Panc1 (cell line): Measurements from ENCODE around the gene CHRM2. TPM values are rescaled to one million over a fixed set of nuclear protein-coding genes. Genes with fewer than 3 reads are reported as not detected.

ENCODE experiments used
- ATAC-seq: fragments of 200-7000 bp; cut with Tn5 transposase; 2 replicates; pipeline ENCODE4 v1.9.1; 2020; ENCODE audit warnings: mild to moderate bottlenecking, moderate library complexity
- BruUV-seq: library from RNA; stranded (reverse); fragments of 400-500 nt; replicated peaks from 2 replicates; lab custom pipeline; 2021; lab: Mats Ljungman, UMichigan
- CTCF ChIA-PET: fragments of 300-600 bp; sonication (Branson Sonifier 250); formaldehyde crosslinking; loops from one replicate; lab custom pipeline; 2022; ENCODE audit warnings: antibody characterized with exemption; lab: Charles Lee
- POLR2A ChIA-PET: fragments of 300-600 bp; sonication (Branson Sonifier 250); formaldehyde crosslinking; loops from one replicate; lab custom pipeline; 2022; ENCODE audit warnings: antibody characterized with exemption; lab: Charles Lee
- DNase-seq: peaks from one replicate; pipeline ENCODE4 v3.0.0-alpha.2; 2010; ENCODE audit warnings: low read depth, low spot score
- H3K27ac ChIP-seq: 2 replicates; pipeline ENCODE4 v1.5.1; 2011; ENCODE audit warnings: mild to moderate bottlenecking, low read length, inconsistent platforms
- H3K27me3 ChIP-seq: fragments of 200-500 bp; sonication (Bioruptor generic); 2 replicates; pipeline ENCODE4 v1.6.0; 2014; ENCODE audit warnings: low read length, inconsistent platforms; ENCODE audit not compliant: control insufficient read depth, insufficient read depth
- H3K36me3 ChIP-seq: fragments of 200-500 bp; sonication (Bioruptor generic); 2 replicates; pipeline ENCODE4 v1.5.1; 2014; ENCODE audit warnings: inconsistent platforms, mild to moderate bottlenecking, low read length, moderate library complexity; ENCODE audit not compliant: control insufficient read depth, insufficient read depth
- H3K4me1 ChIP-seq: 2 replicates; pipeline ENCODE4 v1.5.1; 2011; ENCODE audit warnings: inconsistent platforms, mild to moderate bottlenecking, low read length, moderate library complexity; ENCODE audit not compliant: control insufficient read depth, insufficient read depth
- H3K4me3 ChIP-seq, 2 experiments: 2 replicates each; pipeline ENCODE4 v1.5.1; 2011 to 2012; ENCODE audit warnings: low read depth in 2 of 2, low read length in 2 of 2, mild to moderate bottlenecking in 2 of 2, inconsistent platforms in 1 of 2, moderate library complexity in 1 of 2
- H3K9me3 ChIP-seq: fragments of 200-500 bp; sonication (Bioruptor generic); 2 replicates; pipeline ENCODE4 v1.5.1; 2014; ENCODE audit warnings: low read depth, mild to moderate bottlenecking, inconsistent platforms, low read length, moderate library complexity; ENCODE audit not compliant: control insufficient read depth, insufficient read depth
- POLR2AphosphoS5 ChIP-seq: IDR thresholded peaks from 2 replicates; pipeline ENCODE4 v1.6.1; 2012; ENCODE audit warnings: mild to moderate bottlenecking, low read depth, low read length, moderate library complexity
- SIN3A ChIP-seq: IDR thresholded peaks from 2 replicates; pipeline ENCODE4 v1.6.1; 2012; ENCODE audit warnings: low read depth, mild to moderate bottlenecking, low read length, moderate library complexity, borderline replicate concordance; ENCODE audit not compliant: insufficient read depth
- TCF7L2 ChIP-seq: IDR thresholded peaks from 2 replicates; pipeline ENCODE4 v1.6.1; 2011; ENCODE audit warnings: mild to moderate bottlenecking, low read depth, low read length, inconsistent platforms
- in situ Hi-C: cut with HindIII; loops from 2 replicates; pipeline ENCODE4 v1.10.0; 2016; ENCODE audit warnings: low sequenced_read_pairs, low pct_unique_long_range_greater_than_20kb
- intact Hi-C: fragments of 100-400 bp; cut with micrococcal nuclease; formaldehyde crosslinking; loops from one replicate; pipeline ENCODE4 v1.10.0; 2022; ENCODE audit not compliant: unreplicated experiment
- total RNA-seq: library from RNA; stranded (reverse); gene quantifications from one replicate; pipeline ENCODE4 v1.2.1, GENCODE V29; 2021; ENCODE audit not compliant: unreplicated experiment
- TF ChIP-seq, protein P1 (sequence below): fragments of 450-650 bp; IDR thresholded peaks from 2 replicates; pipeline ENCODE4 v1.5.1; 2017; ENCODE audit warnings: mild to moderate bottlenecking
- TF ChIP-seq, protein P2 (sequence below), 2 experiments: IDR thresholded peaks; 2 replicates each; pipeline ENCODE4 v1.6.1; 2011 to 2012; ENCODE audit warnings: low read depth in 2 of 2, control low read depth in 1 of 2, low read length in 1 of 2, mild to moderate bottlenecking in 1 of 2, moderate library complexity in 1 of 2; ENCODE audit not compliant: insufficient read depth in 1 of 2

The CHRM2 gene
- total RNA-seq, 1 experiment from 2014 or later = not detected

DNA sequence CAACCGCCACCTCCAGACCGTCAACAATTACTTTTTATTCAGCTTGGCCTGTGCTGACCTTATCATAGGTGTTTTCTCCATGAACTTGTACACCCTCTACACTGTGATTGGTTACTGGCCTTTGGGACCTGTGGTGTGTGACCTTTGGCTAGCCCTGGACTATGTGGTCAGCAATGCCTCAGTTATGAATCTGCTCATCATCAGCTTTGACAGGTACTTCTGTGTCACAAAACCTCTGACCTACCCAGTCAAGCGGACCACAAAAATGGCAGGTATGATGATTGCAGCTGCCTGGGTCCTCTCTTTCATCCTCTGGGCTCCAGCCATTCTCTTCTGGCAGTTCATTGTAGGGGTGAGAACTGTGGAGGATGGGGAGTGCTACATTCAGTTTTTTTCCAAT, 146.6 kb downstream of the CHRM2 start:
- H3K36me3 ChIP-seq = no peaks in the 10 kb centered on the region; the same call in 1 of the 2 replicates
- DNase-seq = no peak
- in situ Hi-C loops = no loop called here
- H3K27me3 ChIP-seq = no peaks in the 10 kb centered on the region
- TF ChIP-seq POLR2AphosphoS5 (no peak), SIN3A (no peak), TCF7L2 (no peak)
- TF ChIP-seq, protein P1, sequence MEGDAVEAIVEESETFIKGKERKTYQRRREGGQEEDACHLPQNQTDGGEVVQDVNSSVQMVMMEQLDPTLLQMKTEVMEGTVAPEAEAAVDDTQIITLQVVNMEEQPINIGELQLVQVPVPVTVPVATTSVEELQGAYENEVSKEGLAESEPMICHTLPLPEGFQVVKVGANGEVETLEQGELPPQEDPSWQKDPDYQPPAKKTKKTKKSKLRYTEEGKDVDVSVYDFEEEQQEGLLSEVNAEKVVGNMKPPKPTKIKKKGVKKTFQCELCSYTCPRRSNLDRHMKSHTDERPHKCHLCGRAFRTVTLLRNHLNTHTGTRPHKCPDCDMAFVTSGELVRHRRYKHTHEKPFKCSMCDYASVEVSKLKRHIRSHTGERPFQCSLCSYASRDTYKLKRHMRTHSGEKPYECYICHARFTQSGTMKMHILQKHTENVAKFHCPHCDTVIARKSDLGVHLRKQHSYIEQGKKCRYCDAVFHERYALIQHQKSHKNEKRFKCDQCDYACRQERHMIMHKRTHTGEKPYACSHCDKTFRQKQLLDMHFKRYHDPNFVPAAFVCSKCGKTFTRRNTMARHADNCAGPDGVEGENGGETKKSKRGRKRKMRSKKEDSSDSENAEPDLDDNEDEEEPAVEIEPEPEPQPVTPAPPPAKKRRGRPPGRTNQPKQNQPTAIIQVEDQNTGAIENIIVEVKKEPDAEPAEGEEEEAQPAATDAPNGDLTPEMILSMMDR = no peak
- TF ChIP-seq, protein P2, sequence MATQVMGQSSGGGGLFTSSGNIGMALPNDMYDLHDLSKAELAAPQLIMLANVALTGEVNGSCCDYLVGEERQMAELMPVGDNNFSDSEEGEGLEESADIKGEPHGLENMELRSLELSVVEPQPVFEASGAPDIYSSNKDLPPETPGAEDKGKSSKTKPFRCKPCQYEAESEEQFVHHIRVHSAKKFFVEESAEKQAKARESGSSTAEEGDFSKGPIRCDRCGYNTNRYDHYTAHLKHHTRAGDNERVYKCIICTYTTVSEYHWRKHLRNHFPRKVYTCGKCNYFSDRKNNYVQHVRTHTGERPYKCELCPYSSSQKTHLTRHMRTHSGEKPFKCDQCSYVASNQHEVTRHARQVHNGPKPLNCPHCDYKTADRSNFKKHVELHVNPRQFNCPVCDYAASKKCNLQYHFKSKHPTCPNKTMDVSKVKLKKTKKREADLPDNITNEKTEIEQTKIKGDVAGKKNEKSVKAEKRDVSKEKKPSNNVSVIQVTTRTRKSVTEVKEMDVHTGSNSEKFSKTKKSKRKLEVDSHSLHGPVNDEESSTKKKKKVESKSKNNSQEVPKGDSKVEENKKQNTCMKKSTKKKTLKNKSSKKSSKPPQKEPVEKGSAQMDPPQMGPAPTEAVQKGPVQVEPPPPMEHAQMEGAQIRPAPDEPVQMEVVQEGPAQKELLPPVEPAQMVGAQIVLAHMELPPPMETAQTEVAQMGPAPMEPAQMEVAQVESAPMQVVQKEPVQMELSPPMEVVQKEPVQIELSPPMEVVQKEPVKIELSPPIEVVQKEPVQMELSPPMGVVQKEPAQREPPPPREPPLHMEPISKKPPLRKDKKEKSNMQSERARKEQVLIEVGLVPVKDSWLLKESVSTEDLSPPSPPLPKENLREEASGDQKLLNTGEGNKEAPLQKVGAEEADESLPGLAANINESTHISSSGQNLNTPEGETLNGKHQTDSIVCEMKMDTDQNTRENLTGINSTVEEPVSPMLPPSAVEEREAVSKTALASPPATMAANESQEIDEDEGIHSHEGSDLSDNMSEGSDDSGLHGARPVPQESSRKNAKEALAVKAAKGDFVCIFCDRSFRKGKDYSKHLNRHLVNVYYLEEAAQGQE (IDR thresholded peaks at IDR 0.05; ENCODE audit: insufficient read depth in 1 of 2, low read depth in 2 of 2, low read length in 1 of 2) = no peak
- ATAC-seq = no peak
- no peak overlapping the region for H3K27ac ChIP-seq
- H3K9me3 ChIP-seq = peaks cover 3% of the 10 kb centered on the region; the same call in 1 of the 2 replicates
- ChIA-PET CTCF (no interaction called here), POLR2A (no interaction called here)
- H3K4me1 ChIP-seq = no peaks in the 10 kb centered on the region
- BruUV-seq = no TSS peak
- intact Hi-C loops = no loop called here
- no peak overlapping the region for H3K4me3 ChIP-seq

DNA sequence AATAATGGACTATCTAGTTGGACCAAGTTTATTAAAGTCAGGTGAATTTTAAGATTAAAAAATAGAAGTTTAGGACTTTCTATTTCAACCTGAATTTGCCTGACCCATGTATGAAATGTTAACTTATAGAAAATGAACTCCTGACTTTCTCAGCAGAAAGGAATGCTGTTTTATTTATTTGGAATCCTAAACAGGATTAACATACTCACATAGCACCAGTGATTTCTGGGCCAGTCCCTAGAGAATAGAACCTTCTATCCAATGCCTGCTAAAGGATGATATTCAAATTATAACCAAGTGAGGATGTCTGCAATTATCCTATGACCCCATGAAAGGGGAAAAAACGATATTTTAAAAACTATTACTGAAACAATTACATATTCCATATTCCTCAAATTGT, 148.8 kb downstream of the CHRM2 start:
- ChIA-PET CTCF (no interaction called here), POLR2A (no interaction called here)
- Histone ChIP-seq H3K4me1 (no peaks in the 10 kb centered on the region), H3K27me3 (no peaks in the 10 kb centered on the region), H3K27ac (no peak overlapping the region), H3K9me3 (peaks cover 3% of the 10 kb centered on the region; the same call in 1 of the 2 replicates), H3K4me3 (no peak overlapping the region), H3K36me3 (no peaks in the 10 kb centered on the region; the same call in 1 of the 2 replicates)
- ATAC-seq = no peak
- intact Hi-C loops (no loop called here), in situ Hi-C loops (no loop called here)
- no peak for DNase-seq
- no peak for TF ChIP-seq SIN3A
- TF ChIP-seq TCF7L2 = no peak
- TF ChIP-seq, protein P1 = no peak
- TF ChIP-seq, protein P2 (IDR thresholded peaks at IDR 0.05; ENCODE audit: insufficient read depth in 1 of 2, low read depth in 2 of 2, low read length in 1 of 2) = no peak
- TF ChIP-seq POLR2AphosphoS5 = no peak
- BruUV-seq = no TSS peak
